Transverse colon (tissue), 4 donors: ENCODE data around the gene SERPINA1. TPM values are rescaled to one million over a fixed set of nuclear protein-coding genes. Genes with fewer than 3 reads are reported as not detected.

Experiments
- DNase-seq: peaks from one replicate; pipeline ENCODE4 v3.0.0-alpha.2; 2019
- H3K27ac ChIP-seq, 4 donors: fragments of 200-600 bp; sonication (generic); 2 replicates each; pipeline ENCODE4 v1.5.1; 2016 to 2018; ENCODE audit warnings: inconsistent platforms in 4 of 4
- H3K27me3 ChIP-seq: fragments of 200-600 bp; sonication (generic); 2 replicates; pipeline ENCODE4 v1.5.1; 2017; ENCODE audit warnings: inconsistent platforms
- H3K36me3 ChIP-seq, 4 donors: fragments of 200-600 bp; sonication (generic); 2 replicates each; pipeline ENCODE4 v1.5.1; 2017 to 2019; ENCODE audit warnings: inconsistent platforms in 4 of 4
- H3K4me1 ChIP-seq, 4 donors: fragments of 200-600 bp; sonication (generic); 2 replicates each; pipeline ENCODE4 v1.5.1; 2017 to 2020; ENCODE audit warnings: inconsistent platforms in 4 of 4
- H3K4me3 ChIP-seq, 4 donors: fragments of 200-600 bp; sonication (generic); 1 replicate in 1 of 4; 2 replicates in 3 of 4; pipeline versions ENCODE4 v1.5.1 to v1.6.1; 2017 to 2019; ENCODE audit warnings: inconsistent platforms in 4 of 4
- H3K9me3 ChIP-seq, 2 donors: fragments of 200-600 bp; sonication (generic); 2 replicates each; pipeline ENCODE4 v1.5.1; 2017 to 2019; ENCODE audit warnings: inconsistent platforms in 2 of 2
- CTCF ChIP-seq, 5 experiments: fragments of 200-600 bp in 3 of 5; fragments of 450-650 bp in 2 of 5; sonication (generic) in 3 of 5; IDR thresholded peaks; 1 replicate in 2 of 5; 2 replicates in 3 of 5; pipeline ENCODE4 v1.5.1; 2016 to 2017; ENCODE audit warnings: antibody characterized with exemption in 5 of 5, inconsistent platforms in 3 of 5, mild to moderate bottlenecking in 2 of 5, moderate library complexity in 1 of 5
- EP300 ChIP-seq: sonication (generic); formaldehyde crosslinking; IDR thresholded peaks from one replicate; pipeline ENCODE4 v1.6.1; 2017; ENCODE audit warnings: antibody characterized with exemption, low read depth
- POLR2A ChIP-seq: fragments of 450-650 bp; IDR thresholded peaks from one replicate; pipeline ENCODE4 v1.6.1; 2016; ENCODE audit warnings: antibody characterized with exemption, mild to moderate bottlenecking, moderate library complexity
- POLR2AphosphoS5 ChIP-seq, 3 donors: sonication (generic); formaldehyde crosslinking; IDR thresholded peaks; one replicate each; pipeline ENCODE4 v1.6.1; 2016; ENCODE audit warnings: antibody characterized with exemption in 3 of 3
- WGBS, 2 donors: methylation state at CpG; one replicate each; pipeline ENCODE4 v1.1.5; 2018; ENCODE audit warnings: low coverage in 1 of 2; 5-methylcytosine and 5-hydroxymethylcytosine counted together
- in situ Hi-C, 4 donors: fragments of 200-750 bp; cut with MboI; loops; one replicate each; pipeline versions ENCODE4 v1.15.0 to v1.15.1; 2017; ENCODE audit warnings: low sequenced_read_pairs in 3 of 4, low pct_ligation_motif_present in 1 of 4, low pct_unique_long_range_greater_than_20kb in 1 of 4
- intact Hi-C: fragments of 100-400 bp; cut with DNase I; formaldehyde crosslinking; loops from one replicate; pipeline ENCODE4 v1.15.1; 2023; ENCODE audit warnings: low total_unique reads
- total RNA-seq, 4 donors: library from RNA; depleted of rRNA; stranded (reverse); fragments of >200 nt; gene quantifications; one replicate each; pipeline ENCODE4 v1.1.0, GENCODE V29; 2016

SERPINA1 gene
- total RNA-seq, 4 donors from 2014 or later = 35.2 to 107 (median 61.0) TPM

GRCh38 chr14:94385553-94386057 lies 2.8 kb downstream of the SERPINA1 start:
- Histone ChIP-seq H3K9me3 (no peaks in the 10 kb centered on the region), H3K4me1 (peaks cover 8 to 40% (median 16%) of the 10 kb centered on the region in 4 donors), H3K27ac (peak overlapping the region; percentile 13 to 66 (median 56)), H3K36me3 (no peaks in the 10 kb centered on the region), H3K27me3 (no peaks in the 10 kb centered on the region), H3K4me3 (no peak overlapping the region)
- in situ Hi-C loops = no loop called here
- no peak for TF ChIP-seq POLR2A
- no peak for TF ChIP-seq CTCF (IDR thresholded peaks at IDR 0.05)
- no peak for TF ChIP-seq EP300
- TF ChIP-seq POLR2AphosphoS5 (IDR thresholded peaks at IDR 0.05) = no peak
- 70 to 91% methylated on average over 2 to 3 of the region's 3 CpGs for WGBS, 2 donors
- intact Hi-C loops = no loop called here
- no peak for DNase-seq

GRCh38 chr14:94384342-94384741 lies 4.1 kb downstream of the SERPINA1 start:
- Histone ChIP-seq H3K4me3 (no peak overlapping the region), H3K27ac (peak overlapping the region in 3 of 4 donors; percentile 13 to 66 (median 49)), H3K4me1 (peaks cover 8 to 34% (median 12%) of the 10 kb centered on the region in 4 donors), H3K36me3 (no peaks in the 10 kb centered on the region), H3K9me3 (no peaks in the 10 kb centered on the region), H3K27me3 (no peaks in the 10 kb centered on the region)
- intact Hi-C loops (no loop called here), in situ Hi-C loops (no loop called here)
- TF ChIP-seq CTCF (IDR thresholded peaks at IDR 0.05) = no peak
- no peak for TF ChIP-seq EP300
- TF ChIP-seq POLR2AphosphoS5 (IDR thresholded peaks at IDR 0.05) = no peak
- TF ChIP-seq POLR2A = no peak
- no peak for DNase-seq
- 86 to 88% methylated on average over 2 to 7 of the region's 7 CpGs for WGBS, 2 donors

GRCh38 chr14:94383777-94384176 lies 4.6 kb downstream of the SERPINA1 start:
- no peaks in the 10 kb centered on the region for H3K27me3 ChIP-seq
- no peaks in the 10 kb centered on the region for H3K36me3 ChIP-seq
- H3K4me1 ChIP-seq = peaks cover 8 to 34% (median 12%) of the 10 kb centered on the region in 4 donors
- H3K9me3 ChIP-seq = no peaks in the 10 kb centered on the region
- WGBS, 2 donors = 76% methylated on average over 3 of the region's 3 CpGs; no CpG with 5 or more reads in 1 of the 2 donors
- no peak overlapping the region for H3K4me3 ChIP-seq
- peak overlapping the region in 1 of 4 donors; percentile 66 for H3K27ac ChIP-seq
- intact Hi-C loops = no loop called here
- no peak for DNase-seq
- TF ChIP-seq POLR2A (no peak), POLR2AphosphoS5 (IDR thresholded peaks at IDR 0.05) (no peak), CTCF (IDR thresholded peaks at IDR 0.05) (no peak), EP300 (no peak)
- in situ Hi-C loops = no loop called here

GRCh38 chr14:94382716-94383596 lies 5.4 kb downstream of the SERPINA1 start:
- 78 to 82% methylated on average over 6 to 18 of the region's 18 CpGs for WGBS, 2 donors
- Histone ChIP-seq H3K4me1 (peaks cover 8 to 34% (median 12%) of the 10 kb centered on the region in 4 donors), H3K27ac (no peak overlapping the region), H3K9me3 (no peaks in the 10 kb centered on the region), H3K36me3 (no peaks in the 10 kb centered on the region), H3K4me3 (no peak overlapping the region), H3K27me3 (no peaks in the 10 kb centered on the region)
- TF ChIP-seq POLR2AphosphoS5 (IDR thresholded peaks at IDR 0.05) (no peak), EP300 (no peak), CTCF (IDR thresholded peaks at IDR 0.05) (no peak), POLR2A (no peak)
- in situ Hi-C loops (no loop called here), intact Hi-C loops (no loop called here)
- DNase-seq = no peak
